GM12878 (cell line): Measurements from ENCODE around the gene SF3B4.

Source experiments
- CEBPB ChIP-seq, 2 experiments: fragments of 150-350 bp in 1 of 2; IDR thresholded peaks; 2 replicates each; pipeline ENCODE4 v1.6.1; 2012 to 2014; ENCODE audit warnings: low read depth in 2 of 2, low read length in 2 of 2, borderline replicate concordance in 1 of 2, inconsistent platforms in 1 of 2
- HDAC6 ChIP-seq: fragments of 200-600 bp; sonication (generic); IDR thresholded peaks from one replicate; pipeline ENCODE4 v1.8.0; 2017; ENCODE audit warnings: antibody characterized with exemption; ENCODE audit not compliant: unreplicated experiment
- KLF5 ChIP-seq: fragments of 450-650 bp; IDR thresholded peaks from 2 replicates; pipeline ENCODE4 v1.6.1; 2014; ENCODE audit warnings: mild to moderate bottlenecking; ENCODE audit not compliant: partially characterized antibody
- MXI1 ChIP-seq: fragments of 150-350 bp; IDR thresholded peaks from 2 replicates; pipeline ENCODE4 v1.6.1; 2011; ENCODE audit warnings: low read depth, mild to moderate bottlenecking, inconsistent platforms, low read length, improper control_type of control experiment

- no peak for TF ChIP-seq CEBPB (IDR thresholded peaks at IDR 0.05; ENCODE audit: borderline replicate concordance in 1 of 2, low read depth in 2 of 2, low read length in 2 of 2)
- TF ChIP-seq KLF5, result no peak
- TF ChIP-seq HDAC6, result no peak
- TF ChIP-seq MXI1, result no peak
Measured at GRCh38 chr1:149940427-149940826, 12.8 kb upstream of the SF3B4 start.
